ENCODE measurements around the gene METTL24.

- TF ChIP-seq CTCF (IDR thresholded peaks at IDR 0.05) (no peak), POLR2AphosphoS5 (IDR thresholded peaks at IDR 0.05) (no peak), EP300 (IDR thresholded peaks at IDR 0.05) (no peak), POLR2A (IDR thresholded peaks at IDR 0.05) (no peak)
Observed at GRCh38 chr6:110221738-110222137, 136.4 kb downstream of the METTL24 start.
